Kidney capillary endothelial cell (primary cell): ENCODE measurements around the gene EFHB.
"Not testable (repeated sequence)": the region's sequence is repeated elsewhere in the genome, so short reads cannot be mapped to it uniquely, and the experiment has no call there.

Source experiments
- DNase-seq: peaks from one replicate; pipeline ENCODE4 v3.0.0-alpha.2; 2018; ENCODE audit warnings: low spot score

EFHB gene

GRCh38 chr3:19934098-19934566 is at the start of gene EFHB:
Gene EFHB (minus strand): TSS chr3:19934217. CDS start chr3:19934018, 199 bp downstream.
- DNase-seq = no peak

- no peak for DNase-seq
Observed at GRCh38 chr3:19972054-19972453, 38.0 kb upstream of the EFHB start.

- no peak for DNase-seq
Observed at GRCh38 chr3:19970327-19970726, 36.3 kb upstream of the EFHB start.

- DNase-seq = no peak
Observed at GRCh38 chr3:19967812-19968211, 33.8 kb upstream of the EFHB start.

GRCh38 chr3:19967208-19967607 is 33.2 kb upstream of the EFHB start:
- no peak for DNase-seq

- no peak for DNase-seq
Observed at GRCh38 chr3:19961960-19962359, 27.9 kb upstream of the EFHB start.

GRCh38 chr3:19960696-19961095 is 26.7 kb upstream of the EFHB start:
- no peak for DNase-seq

- no peak for DNase-seq
Observed at GRCh38 chr3:19959505-19959904, 25.5 kb upstream of the EFHB start.

- DNase-seq = not testable (repeated sequence)
Observed at GRCh38 chr3:19957354-19957753, 23.3 kb upstream of the EFHB start.

- no peak for DNase-seq
Observed at GRCh38 chr3:19954676-19955075, 20.7 kb upstream of the EFHB start.

GRCh38 chr3:19950316-19950715 is 16.3 kb upstream of the EFHB start:
- DNase-seq = no peak

- DNase-seq = no peak
Observed at GRCh38 chr3:19948226-19948591, 14.2 kb upstream of the EFHB start.

GRCh38 chr3:19947549-19948225 is 13.7 kb upstream of the EFHB start:
- DNase-seq = peak; percentile 26

- DNase-seq = peak; percentile 97
Observed at GRCh38 chr3:19946832-19947548, 13.0 kb upstream of the EFHB start, which contains the start of gene RAB5A. Gene RAB5A (plus strand): TSS chr3:19947097. CDS start chr3:19950899, 3,802 bp downstream.

- no peak for DNase-seq
Observed at GRCh38 chr3:19945969-19946831, 12.2 kb upstream of the EFHB start.

GRCh38 chr3:19945534-19945933 is 11.5 kb upstream of the EFHB start:
- DNase-seq = no peak

GRCh38 chr3:19940643-19941042 is 6.6 kb upstream of the EFHB start:
- no peak for DNase-seq

GRCh38 chr3:19938295-19938627 is 4.2 kb upstream of the EFHB start:
- no peak for DNase-seq

- DNase-seq = no peak
Observed at GRCh38 chr3:19937459-19938294, 3.7 kb upstream of the EFHB start.

- no peak for DNase-seq
Observed at GRCh38 chr3:19932422-19932821, 1.6 kb downstream of the EFHB start.

- no peak for DNase-seq
Observed at GRCh38 chr3:19931767-19932188, 2.2 kb downstream of the EFHB start.
